Measurements from ENCODE around the gene ZNF850. TPM values are rescaled to one million over a fixed set of nuclear protein-coding genes. Genes with fewer than 3 reads are reported as not detected.
A peak's percentile ranks its signal among the peaks of the same experiment; 100 is the strongest.

Gene ZNF850
- total RNA-seq = 5.1 TPM

DNA sequence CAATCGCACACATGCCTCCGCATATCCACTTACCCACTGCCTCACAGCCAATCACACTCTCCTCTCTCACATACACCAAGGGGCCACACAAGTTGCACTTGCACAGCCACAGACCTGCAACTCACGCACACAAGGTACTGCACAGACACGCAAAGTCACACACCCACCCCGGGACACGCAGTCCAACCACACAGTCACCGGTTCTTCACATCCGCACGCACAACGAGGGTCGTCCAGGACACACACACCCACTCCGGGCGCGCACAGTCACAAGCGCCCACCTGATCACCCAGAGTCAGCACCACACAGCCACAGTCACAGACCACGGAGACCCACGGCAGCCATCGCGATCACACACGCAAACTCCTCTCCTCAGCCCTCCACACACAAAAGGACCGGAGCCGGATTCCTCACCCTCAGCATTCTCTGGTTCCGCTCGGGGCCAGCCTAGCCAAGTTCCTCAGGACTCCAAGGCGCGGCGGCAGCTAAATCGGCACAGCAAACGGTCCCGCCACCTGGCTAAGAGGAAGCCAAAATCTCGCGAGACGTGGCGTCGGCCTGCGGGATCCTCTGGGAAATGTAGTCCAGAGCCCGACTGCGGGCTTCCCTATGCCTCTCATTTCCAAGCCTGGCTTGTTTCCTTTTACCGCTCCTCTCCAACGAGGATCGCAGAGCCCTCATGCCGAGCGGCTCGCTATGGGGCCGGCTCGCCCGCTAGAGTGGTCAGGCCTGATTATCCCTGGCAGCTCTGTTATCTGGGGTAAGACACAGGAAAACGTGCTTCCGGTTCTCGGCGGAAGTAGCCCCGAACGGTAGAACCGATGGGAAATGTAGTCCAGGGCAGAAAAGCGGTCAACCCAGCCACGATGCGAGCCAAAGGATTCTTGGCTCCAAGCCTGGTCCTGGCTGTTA, at the start of gene ZNF850:
ZNF850 (minus strand) TSS at position 497 of the 912 bp plus-strand sequence. CDS start 10,201 bp downstream, outside the sequence.
- Histone ChIP-seq H3K36me3 (no peaks in the 10 kb centered on the region), H3K4me1 (peaks cover 0 to 6% of the 10 kb centered on the region in 2 donors), H3K27ac (peak within 1 kb of the TSS; percentile 74 to 86), H3K27me3 (no peaks in the 10 kb centered on the region), H3K4me3 (peak within 1 kb of the TSS; percentile 69 to 82), H3K9me3 (peaks cover 3 to 40% of the 10 kb centered on the region in 2 donors)
- TF ChIP-seq, protein P1, sequence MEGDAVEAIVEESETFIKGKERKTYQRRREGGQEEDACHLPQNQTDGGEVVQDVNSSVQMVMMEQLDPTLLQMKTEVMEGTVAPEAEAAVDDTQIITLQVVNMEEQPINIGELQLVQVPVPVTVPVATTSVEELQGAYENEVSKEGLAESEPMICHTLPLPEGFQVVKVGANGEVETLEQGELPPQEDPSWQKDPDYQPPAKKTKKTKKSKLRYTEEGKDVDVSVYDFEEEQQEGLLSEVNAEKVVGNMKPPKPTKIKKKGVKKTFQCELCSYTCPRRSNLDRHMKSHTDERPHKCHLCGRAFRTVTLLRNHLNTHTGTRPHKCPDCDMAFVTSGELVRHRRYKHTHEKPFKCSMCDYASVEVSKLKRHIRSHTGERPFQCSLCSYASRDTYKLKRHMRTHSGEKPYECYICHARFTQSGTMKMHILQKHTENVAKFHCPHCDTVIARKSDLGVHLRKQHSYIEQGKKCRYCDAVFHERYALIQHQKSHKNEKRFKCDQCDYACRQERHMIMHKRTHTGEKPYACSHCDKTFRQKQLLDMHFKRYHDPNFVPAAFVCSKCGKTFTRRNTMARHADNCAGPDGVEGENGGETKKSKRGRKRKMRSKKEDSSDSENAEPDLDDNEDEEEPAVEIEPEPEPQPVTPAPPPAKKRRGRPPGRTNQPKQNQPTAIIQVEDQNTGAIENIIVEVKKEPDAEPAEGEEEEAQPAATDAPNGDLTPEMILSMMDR (IDR thresholded peaks at IDR 0.05) = no peak
- DNase-seq (ENCODE audit: low spot score in 2 of 2) = peak; percentile 83 to 95
- intact Hi-C loops (cut with DNase I) = loop anchor here (1.0 to 10.0 kb wide), 11 partner anchors 25 to 542 kb away; partner anchors contain the start of genes ZNF260, ZNF345, ZNF383 and ZNF420

GRCh38 chr19:36821758-36822157, 49.2 kb upstream of the ZNF850 start:
- Histone ChIP-seq H3K4me1 (no peaks in the 10 kb centered on the region), H3K27ac (no peak overlapping the region), H3K27me3 (no peaks in the 10 kb centered on the region), H3K9me3 (peaks cover 99 to 100% of the 10 kb centered on the region in 2 donors), H3K36me3 (peaks cover 88 to 95% of the 10 kb centered on the region in 2 donors), H3K4me3 (no peak overlapping the region)
- intact Hi-C loops (cut with DNase I) = no loop called here
- TF ChIP-seq, protein P1 (IDR thresholded peaks at IDR 0.05) = no peak
- no peak for DNase-seq (ENCODE audit: low spot score in 2 of 2)

DNA sequence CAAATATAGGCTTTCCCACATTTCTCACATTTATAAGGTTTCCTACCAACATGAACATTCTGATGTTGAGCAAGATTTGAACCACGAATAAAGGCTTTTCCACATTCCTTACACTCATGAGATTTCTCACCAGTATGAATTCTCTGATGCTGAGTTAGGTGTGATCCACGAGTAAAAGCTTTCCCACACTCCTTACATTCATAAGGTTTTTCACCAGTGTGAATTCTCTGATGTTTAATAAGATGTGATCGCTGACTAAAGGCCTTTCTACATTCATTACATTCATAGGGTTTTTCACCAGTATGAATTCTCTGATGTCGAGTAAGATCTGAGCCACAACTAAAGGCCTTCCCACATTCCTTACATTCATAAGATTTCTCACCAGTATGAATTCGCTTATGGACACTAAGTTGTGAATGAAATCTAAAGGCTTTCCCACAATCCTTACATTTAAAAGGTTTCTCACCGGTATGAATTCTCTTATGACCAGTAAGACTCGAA, 46.6 kb upstream of the ZNF850 start:
- peaks cover 99 to 100% of the 10 kb centered on the region in 2 donors for H3K9me3 ChIP-seq
- no peaks in the 10 kb centered on the region for H3K27me3 ChIP-seq
- peaks cover 80 to 97% of the 10 kb centered on the region in 2 donors for H3K36me3 ChIP-seq
- peak overlapping the region in 1 of 2 donors; percentile 27 for H3K4me3 ChIP-seq
- intact Hi-C loops (cut with DNase I) = no loop called here
- TF ChIP-seq, protein P1 (IDR thresholded peaks at IDR 0.05) = no peak
- DNase-seq (ENCODE audit: low spot score in 2 of 2) = no peak
- no peak overlapping the region for H3K27ac ChIP-seq
- H3K4me1 ChIP-seq = no peaks in the 10 kb centered on the region

GRCh38 chr19:36807029-36807428, 34.4 kb upstream of the ZNF850 start:
- H3K27me3 ChIP-seq = no peaks in the 10 kb centered on the region
- no peak overlapping the region for H3K4me3 ChIP-seq
- H3K9me3 ChIP-seq = peaks cover 75 to 98% of the 10 kb centered on the region in 2 donors
- TF ChIP-seq, protein P1 (IDR thresholded peaks at IDR 0.05) = no peak
- DNase-seq (ENCODE audit: low spot score in 2 of 2) = no peak
- peaks cover 38 to 70% of the 10 kb centered on the region in 2 donors for H3K36me3 ChIP-seq
- H3K27ac ChIP-seq = no peak overlapping the region
- no peaks in the 10 kb centered on the region for H3K4me1 ChIP-seq
- intact Hi-C loops (cut with DNase I) = no loop called here

GRCh38 chr19:36805364-36805763, 32.8 kb upstream of the ZNF850 start:
- TF ChIP-seq, protein P1 (IDR thresholded peaks at IDR 0.05) = no peak
- no peaks in the 10 kb centered on the region for H3K27me3 ChIP-seq
- intact Hi-C loops (cut with DNase I) = no loop called here
- H3K4me3 ChIP-seq = no peak overlapping the region
- H3K4me1 ChIP-seq = no peaks in the 10 kb centered on the region
- no peak overlapping the region for H3K27ac ChIP-seq
- DNase-seq (ENCODE audit: low spot score in 2 of 2) = no peak
- peaks cover 69 to 98% of the 10 kb centered on the region in 2 donors for H3K9me3 ChIP-seq
- H3K36me3 ChIP-seq = peaks cover 49 to 77% of the 10 kb centered on the region in 2 donors
